ENCODE measurements around the gene PSPH. TPM values are rescaled to one million over a fixed set of nuclear protein-coding genes. Genes with fewer than 3 reads are reported as not detected.
A peak's percentile ranks its signal among the peaks of the same experiment; 100 is the strongest.

Gene PSPH
- polyA plus RNA-seq, 1 donor (not counting 4 experiments of a cell fraction or from before 2014, with no cell fraction given): 21.6 TPM

DNA sequence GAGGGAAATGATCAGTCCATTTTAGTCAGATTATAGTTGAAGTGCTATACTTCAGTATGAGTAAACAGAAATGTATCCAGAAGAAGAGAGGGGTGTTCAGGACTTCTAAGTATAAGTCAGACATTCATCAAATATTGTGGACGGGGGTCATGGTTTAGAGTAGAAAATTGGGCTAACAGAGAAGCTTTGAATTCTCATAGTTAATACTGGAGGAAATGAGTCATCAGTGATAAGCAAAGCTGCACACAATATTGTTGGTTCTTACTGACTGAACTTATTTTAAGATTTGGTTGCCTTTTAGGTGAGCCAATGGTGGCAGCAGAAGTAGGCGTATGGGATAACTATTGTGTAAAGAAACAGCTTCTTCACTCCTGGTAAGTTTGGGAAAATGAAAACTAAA lies 11.1 kb upstream of the PSPH start:
- TF ChIP-seq CTCF (optimal IDR thresholded peaks at IDR 0.05 in 1 of 3, IDR thresholded peaks at IDR 0.05 in 1 of 3, conservative IDR thresholded peaks at IDR 0.05 in 1 of 3; ENCODE audit: extremely low read depth in 1 of 3, insufficient read depth in 2 of 3, low read length in 3 of 3) (no peak), EZH2 (IDR thresholded peaks at IDR 0.05; ENCODE audit: low read length) (no peak)
- no peak overlapping the region for H3K4me2 ChIP-seq (ENCODE audit: control insufficient read depth, extremely low read depth, insufficient read depth, low read depth, low read length)
- peaks cover 6% of the 10 kb centered on the region for H4K20me1 ChIP-seq (ENCODE audit: control insufficient read depth, extremely low read depth, insufficient read depth, low read length)
- H3K27me3 ChIP-seq (ENCODE audit: control insufficient read depth, extremely low read depth, insufficient read depth, low read length): no peaks in the 10 kb centered on the region
- dilution Hi-C loops (cut with MboI; ENCODE audit: extremely low pct_ligation_motif_present, low sequenced_read_pairs): no loop called here
- peaks cover 33% of the 10 kb centered on the region for H3K79me2 ChIP-seq (ENCODE audit: control insufficient read depth, insufficient read depth, low read length)
- no peak overlapping the region for H3K9ac ChIP-seq (ENCODE audit: control insufficient read depth, extremely low read depth, insufficient read depth, low read length)
- peaks cover 2% of the 10 kb centered on the region for H3K9me1 ChIP-seq (ENCODE audit: control insufficient read depth, extremely low read depth, insufficient read depth, low read length)
- H3K27ac ChIP-seq (ENCODE audit: control insufficient read depth, insufficient read depth, low read length): peak overlapping the region; percentile 29
- no peak for FAIRE-seq
- H3K4me1 ChIP-seq (ENCODE audit: control insufficient read depth, extremely low read depth, insufficient read depth, low read length): peaks cover 28% of the 10 kb centered on the region
- no peak for DNase-seq (ENCODE audit: low read depth, low spot score)
- H3K9me3 ChIP-seq (ENCODE audit: control insufficient read depth, low read depth, low read length): no peaks in the 10 kb centered on the region
- peaks cover 11 to 40% of the 10 kb centered on the region in 2 experiments for H3K36me3 ChIP-seq (ENCODE audit: control insufficient read depth in 2 of 2, extremely low read depth in 1 of 2, insufficient read depth in 2 of 2, low read length in 2 of 2)
- H2AFZ ChIP-seq (ENCODE audit: control insufficient read depth, low read length): no peak overlapping the region
- no peak overlapping the region for H3K4me3 ChIP-seq (ENCODE audit: control insufficient read depth in 2 of 3, extremely low read depth in 1 of 3, insufficient read depth in 2 of 3, low read depth in 1 of 3, low read length in 3 of 3)

DNA sequence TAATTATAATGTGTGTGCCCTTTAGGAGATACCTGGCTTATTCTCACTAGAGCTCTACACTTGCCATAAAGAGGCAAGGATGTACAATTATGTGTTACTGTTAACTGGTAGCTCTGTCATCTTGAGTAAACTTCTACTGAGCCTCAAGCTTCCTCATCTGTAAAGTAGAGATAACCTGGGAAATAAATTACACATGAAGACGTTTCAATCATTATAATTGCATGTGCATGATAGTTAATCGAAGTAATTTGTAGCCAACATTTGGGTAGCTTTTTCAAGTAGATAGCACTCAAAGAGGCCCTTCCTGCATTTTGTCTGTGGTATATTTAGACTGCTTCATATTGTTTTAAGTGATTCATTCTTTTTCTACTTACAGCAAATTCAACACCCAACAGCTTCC lies 2.7 kb upstream of the PSPH start:
- TF ChIP-seq EZH2 (IDR thresholded peaks at IDR 0.05; ENCODE audit: low read length) (no peak), CTCF (optimal IDR thresholded peaks at IDR 0.05 in 1 of 3, IDR thresholded peaks at IDR 0.05 in 1 of 3, conservative IDR thresholded peaks at IDR 0.05 in 1 of 3; ENCODE audit: extremely low read depth in 1 of 3, insufficient read depth in 2 of 3, low read length in 3 of 3) (no peak)
- Histone ChIP-seq H3K4me2 (ENCODE audit: control insufficient read depth, extremely low read depth, insufficient read depth, low read depth, low read length) (no peak overlapping the region), H3K4me3 (ENCODE audit: control insufficient read depth in 2 of 3, extremely low read depth in 1 of 3, insufficient read depth in 2 of 3, low read depth in 1 of 3, low read length in 3 of 3) (no peak overlapping the region), H3K9me1 (ENCODE audit: control insufficient read depth, extremely low read depth, insufficient read depth, low read length) (no peaks in the 10 kb centered on the region), H3K27ac (ENCODE audit: control insufficient read depth, insufficient read depth, low read length) (no peak overlapping the region), H3K4me1 (ENCODE audit: control insufficient read depth, extremely low read depth, insufficient read depth, low read length) (peaks cover 27% of the 10 kb centered on the region), H3K9ac (ENCODE audit: control insufficient read depth, extremely low read depth, insufficient read depth, low read length) (no peak overlapping the region), H3K9me3 (ENCODE audit: control insufficient read depth, low read depth, low read length) (no peaks in the 10 kb centered on the region), H2AFZ (ENCODE audit: control insufficient read depth, low read length) (no peak overlapping the region), H3K79me2 (ENCODE audit: control insufficient read depth, insufficient read depth, low read length) (peaks cover 80% of the 10 kb centered on the region), H3K27me3 (ENCODE audit: control insufficient read depth, extremely low read depth, insufficient read depth, low read length) (no peaks in the 10 kb centered on the region), H3K36me3 (ENCODE audit: control insufficient read depth in 2 of 2, extremely low read depth in 1 of 2, insufficient read depth in 2 of 2, low read length in 2 of 2) (peaks cover 18 to 19% of the 10 kb centered on the region in 2 experiments), H4K20me1 (ENCODE audit: control insufficient read depth, extremely low read depth, insufficient read depth, low read length) (no peaks in the 10 kb centered on the region)
- dilution Hi-C loops (cut with MboI; ENCODE audit: extremely low pct_ligation_motif_present, low sequenced_read_pairs): no loop called here
- FAIRE-seq (no peak), DNase-seq (ENCODE audit: low read depth, low spot score) (no peak)

Data from keratinocyte (primary cell).